Measurements from ENCODE around the gene LCN1. TPM values are rescaled to one million over a fixed set of nuclear protein-coding genes. Genes with fewer than 3 reads are reported as not detected.

LCN1 gene
- not detected in 2 replicates for total RNA-seq (2014; rRNA removed)
- Bru-seq, nascent RNA, result not detected
- not detected for BruChase-seq, experiment 1, labeled RNA remaining after a 6-hour chase
- BruChase-seq, experiment 2, labeled RNA remaining after a 2-hour chase, result not detected
- long read RNA-seq, result 0 reads

DNA sequence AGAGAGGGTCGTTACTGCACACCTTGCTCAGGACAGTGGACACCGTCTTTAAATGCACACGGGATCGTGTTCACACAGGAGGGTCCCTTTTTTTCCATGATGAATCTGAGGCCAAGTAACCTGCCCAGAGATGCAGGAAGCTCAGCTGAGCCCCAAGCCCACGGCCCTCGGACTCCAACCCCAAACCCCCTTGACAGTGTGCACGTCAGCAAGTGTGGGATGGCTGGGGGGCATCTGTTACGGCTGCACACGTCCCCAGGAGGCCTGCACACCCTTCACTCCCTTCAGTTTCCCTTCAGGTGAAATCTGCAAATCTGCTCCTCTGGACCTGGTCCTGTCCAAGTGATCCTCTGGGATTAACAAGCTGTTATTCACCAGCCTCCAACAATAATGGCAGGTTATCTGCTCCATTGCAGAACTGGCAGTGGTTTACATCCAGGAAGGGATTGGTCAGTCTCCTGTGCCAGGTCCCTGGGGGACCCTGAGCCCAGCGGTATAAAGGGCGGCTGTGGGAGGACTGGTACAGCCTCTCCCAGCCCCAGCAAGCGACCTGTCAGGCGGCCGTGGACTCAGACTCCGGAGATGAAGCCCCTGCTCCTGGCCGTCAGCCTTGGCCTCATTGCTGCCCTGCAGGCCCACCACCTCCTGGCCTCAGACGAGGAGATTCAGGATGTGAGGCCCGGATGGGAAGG is at the start of gene LCN1:
Gene LCN1 (plus strand): TSS at position 525 of the 692 bp plus-strand sequence. CDS start 58 bp downstream, at position 583.
- no peak within 1 kb of the TSS for H3K9ac ChIP-seq (ENCODE audit: low read length)
- no peaks in the 10 kb centered on the region for H4K20me1 ChIP-seq (ENCODE audit: low read length)
- intact Hi-C loops (cut with micrococcal nuclease), result no loop called here
- no peak within 1 kb of the TSS for H2AFZ ChIP-seq (ENCODE audit: low read length)
- H3K9me2 ChIP-seq (replicated peaks; ENCODE audit: low read length), result no peaks in the 10 kb centered on the region
- ATAC-seq (no peak), DNase-seq (no peak)
- BruUV-seq (replicated peaks), result no TSS peak
- CTCF ChIA-PET, result no interaction called here
- H3K27ac ChIP-seq (ENCODE audit: low read length), result no peak within 1 kb of the TSS
- H3K79me2 ChIP-seq (ENCODE audit: low read length), result no peaks in the 10 kb centered on the region
- POLR2A ChIA-PET (ENCODE audit: unreplicated experiment), result no interaction called here
- no peak for TF ChIP-seq EZH2 (IDR thresholded peaks at IDR 0.05; ENCODE audit: low read length, unreplicated experiment)
- no peaks in the 10 kb centered on the region for H3K9me3 ChIP-seq (ENCODE audit: low read length)
- H3K27me3 ChIP-seq (ENCODE audit: low read length), result no peaks in the 10 kb centered on the region
- H3K36me3 ChIP-seq (ENCODE audit: low read depth, low read length), result no peaks in the 10 kb centered on the region
- H3K4me1 ChIP-seq (ENCODE audit: insufficient read depth, low read length), result no peaks in the 10 kb centered on the region
- no peak within 1 kb of the TSS for H3K4me2 ChIP-seq (ENCODE audit: low read length)
- no peaks in the 10 kb centered on the region for H3F3A ChIP-seq (ENCODE audit: low read length, unreplicated experiment)
- H3K4me3 ChIP-seq (ENCODE audit: low read length), result no peak within 1 kb of the TSS

DNA sequence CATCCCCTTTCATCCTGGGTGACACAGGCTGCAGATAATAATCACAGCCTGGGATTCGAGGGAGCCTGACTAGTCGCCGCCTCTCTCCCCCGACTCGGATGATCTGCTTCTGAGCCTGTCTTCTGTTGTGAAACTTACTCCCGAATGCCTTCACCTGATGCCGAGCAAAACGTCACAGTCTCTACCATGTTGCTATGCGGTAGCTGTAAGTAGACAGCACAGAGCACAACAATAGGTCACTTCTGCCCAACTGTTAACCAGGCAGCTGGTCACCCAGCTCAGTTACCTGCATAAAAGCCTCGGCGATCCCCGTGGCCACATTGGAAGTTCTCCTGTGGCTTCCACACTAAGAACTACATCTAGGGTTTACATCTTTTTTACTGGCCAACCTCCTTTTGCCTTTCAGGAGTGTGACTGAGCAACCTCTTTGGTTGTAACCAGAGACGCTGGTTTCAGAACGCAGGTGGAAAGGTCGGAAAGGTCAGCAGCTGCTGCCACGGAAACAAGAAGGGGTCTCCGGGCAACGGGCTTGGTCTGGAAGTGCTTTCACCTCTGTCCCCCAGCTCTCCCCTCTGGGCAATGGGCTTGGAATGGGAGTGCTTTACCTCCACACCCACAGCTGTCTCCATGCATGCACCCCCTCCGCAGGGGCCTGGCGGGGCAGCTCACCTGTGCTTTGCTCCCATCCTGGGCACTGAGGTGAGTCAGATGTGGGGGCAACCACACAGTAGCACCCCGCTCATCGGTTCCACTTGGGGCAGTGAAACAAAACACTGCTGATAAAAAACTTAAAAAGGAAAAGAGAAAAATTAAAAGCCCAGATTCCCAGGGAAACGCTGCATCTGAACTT is 49.2 kb upstream of the LCN1 start:
- intact Hi-C loops (cut with micrococcal nuclease), result no loop called here
- ChIA-PET POLR2A (ENCODE audit: unreplicated experiment) (no interaction called here), CTCF (no interaction called here)
- Histone ChIP-seq H3F3A (ENCODE audit: low read length, unreplicated experiment) (no peaks in the 10 kb centered on the region), H3K9me2 (replicated peaks; ENCODE audit: low read length) (no peaks in the 10 kb centered on the region), H3K4me2 (ENCODE audit: low read length) (no peak overlapping the region), H2AFZ (ENCODE audit: low read length) (no peak overlapping the region), H3K36me3 (ENCODE audit: low read depth, low read length) (no peaks in the 10 kb centered on the region), H3K9me3 (ENCODE audit: low read length) (no peaks in the 10 kb centered on the region), H3K79me2 (ENCODE audit: low read length) (peaks cover 13% of the 10 kb centered on the region), H3K4me1 (ENCODE audit: insufficient read depth, low read length) (peaks cover 19% of the 10 kb centered on the region), H3K9ac (ENCODE audit: low read length) (no peak overlapping the region), H3K4me3 (ENCODE audit: low read length) (no peak overlapping the region), H3K27ac (ENCODE audit: low read length) (no peak overlapping the region), H4K20me1 (ENCODE audit: low read length) (no peaks in the 10 kb centered on the region), H3K27me3 (ENCODE audit: low read length) (no peaks in the 10 kb centered on the region)
- no TSS peak for BruUV-seq (replicated peaks)
- TF ChIP-seq EZH2 (IDR thresholded peaks at IDR 0.05; ENCODE audit: low read length, unreplicated experiment) (no peak), EZH2phosphoT487 (IDR thresholded peaks at IDR 0.05; ENCODE audit: borderline replicate concordance, low read length) (no peak)
- TF ChIP-seq, protein P1, sequence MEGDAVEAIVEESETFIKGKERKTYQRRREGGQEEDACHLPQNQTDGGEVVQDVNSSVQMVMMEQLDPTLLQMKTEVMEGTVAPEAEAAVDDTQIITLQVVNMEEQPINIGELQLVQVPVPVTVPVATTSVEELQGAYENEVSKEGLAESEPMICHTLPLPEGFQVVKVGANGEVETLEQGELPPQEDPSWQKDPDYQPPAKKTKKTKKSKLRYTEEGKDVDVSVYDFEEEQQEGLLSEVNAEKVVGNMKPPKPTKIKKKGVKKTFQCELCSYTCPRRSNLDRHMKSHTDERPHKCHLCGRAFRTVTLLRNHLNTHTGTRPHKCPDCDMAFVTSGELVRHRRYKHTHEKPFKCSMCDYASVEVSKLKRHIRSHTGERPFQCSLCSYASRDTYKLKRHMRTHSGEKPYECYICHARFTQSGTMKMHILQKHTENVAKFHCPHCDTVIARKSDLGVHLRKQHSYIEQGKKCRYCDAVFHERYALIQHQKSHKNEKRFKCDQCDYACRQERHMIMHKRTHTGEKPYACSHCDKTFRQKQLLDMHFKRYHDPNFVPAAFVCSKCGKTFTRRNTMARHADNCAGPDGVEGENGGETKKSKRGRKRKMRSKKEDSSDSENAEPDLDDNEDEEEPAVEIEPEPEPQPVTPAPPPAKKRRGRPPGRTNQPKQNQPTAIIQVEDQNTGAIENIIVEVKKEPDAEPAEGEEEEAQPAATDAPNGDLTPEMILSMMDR (conservative IDR thresholded peaks at IDR 0.05; ENCODE audit: low read depth, low read length), result no peak
- no peak for DNase-seq
- ATAC-seq, result no peak

DNA sequence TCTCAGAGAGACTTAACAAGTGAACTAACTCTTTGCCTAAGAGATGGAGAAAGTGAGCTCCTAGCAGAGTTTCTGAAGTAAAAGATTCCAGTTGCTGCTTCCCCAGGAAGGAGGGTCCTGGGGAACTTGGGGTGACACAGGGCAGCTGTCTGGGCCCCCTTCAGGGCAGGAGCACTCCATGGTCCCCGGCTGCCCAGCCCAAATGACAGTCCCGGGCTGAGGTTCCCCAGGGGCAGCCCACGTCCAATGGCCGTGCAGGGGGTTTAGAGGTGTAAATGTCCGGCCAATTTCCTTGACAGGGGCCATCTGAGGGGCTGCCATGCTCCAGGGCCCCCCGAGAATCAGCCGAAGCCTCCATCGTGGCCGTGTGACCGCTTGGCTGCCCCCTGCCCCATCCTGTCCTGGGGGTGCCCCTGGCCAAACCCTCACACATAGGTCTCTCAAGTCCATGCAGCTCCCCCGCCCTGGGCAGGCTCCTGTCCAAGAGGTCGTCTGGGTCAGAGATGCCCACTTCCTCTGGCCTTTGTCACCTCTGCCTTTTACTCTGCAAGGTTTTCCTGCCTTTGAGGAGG is 47.2 kb upstream of the LCN1 start:
- Histone ChIP-seq H3K36me3 (ENCODE audit: low read depth, low read length) (no peaks in the 10 kb centered on the region), H4K20me1 (ENCODE audit: low read length) (no peaks in the 10 kb centered on the region), H3F3A (ENCODE audit: low read length, unreplicated experiment) (no peaks in the 10 kb centered on the region), H3K4me1 (ENCODE audit: insufficient read depth, low read length) (peaks cover 18% of the 10 kb centered on the region), H3K9me2 (replicated peaks; ENCODE audit: low read length) (no peaks in the 10 kb centered on the region), H3K9ac (ENCODE audit: low read length) (no peak overlapping the region), H3K4me3 (ENCODE audit: low read length) (no peak overlapping the region), H3K4me2 (ENCODE audit: low read length) (no peak overlapping the region), H3K27me3 (ENCODE audit: low read length) (no peaks in the 10 kb centered on the region), H3K79me2 (ENCODE audit: low read length) (peaks cover 34% of the 10 kb centered on the region), H3K9me3 (ENCODE audit: low read length) (no peaks in the 10 kb centered on the region), H2AFZ (ENCODE audit: low read length) (no peak overlapping the region), H3K27ac (ENCODE audit: low read length) (no peak overlapping the region)
- DNase-seq (no peak), ATAC-seq (no peak)
- ChIA-PET POLR2A (ENCODE audit: unreplicated experiment) (no interaction called here), CTCF (no interaction called here)
- no TSS peak for BruUV-seq (replicated peaks)
- TF ChIP-seq EZH2phosphoT487 (IDR thresholded peaks at IDR 0.05; ENCODE audit: borderline replicate concordance, low read length) (no peak), EZH2 (IDR thresholded peaks at IDR 0.05; ENCODE audit: low read length, unreplicated experiment) (no peak)
- TF ChIP-seq, protein P1 (conservative IDR thresholded peaks at IDR 0.05; ENCODE audit: low read depth, low read length), result no peak
- intact Hi-C loops (cut with micrococcal nuclease), result no loop called here

All from PC-3 (cell line).